Caco-2 (cell line): ENCODE results near the gene DYNC1LI2. TPM values are rescaled to one million over a fixed set of nuclear protein-coding genes. Genes with fewer than 3 reads are reported as not detected.
A peak's percentile ranks its signal among the peaks of the same experiment; 100 is the strongest.

Experiments used
- BruUV-seq: library from RNA; stranded (reverse); fragments of 400-500 nt; replicated peaks from 2 replicates; lab custom pipeline; 2021; lab: Mats Ljungman, UMichigan
- CTCF ChIA-PET: fragments of 300-600 bp; sonication (Branson Sonifier 250); formaldehyde crosslinking; loops from one replicate; lab custom pipeline; 2022; ENCODE audit warnings: antibody characterized with exemption; lab: Charles Lee
- POLR2A ChIA-PET: fragments of 300-600 bp; sonication (Branson Sonifier 250); formaldehyde crosslinking; loops from one replicate; lab custom pipeline; 2022; ENCODE audit warnings: antibody characterized with exemption; lab: Charles Lee
- DNase-seq, 2 experiments: peaks; one replicate each; pipeline versions ENCODE4 v3.0.0 to v3.0.0-alpha.2; 2020 to 2022
- H3K27me3 ChIP-seq: replicated peaks from 2 replicates; pipeline ENCODE4 v1.6.0; 2011; ENCODE audit warnings: low read length; ENCODE audit not compliant: control insufficient read depth, insufficient read depth
- H3K36me3 ChIP-seq: 2 replicates; pipeline ENCODE4 v1.5.1; 2011; ENCODE audit warnings: low read length; ENCODE audit not compliant: control insufficient read depth, insufficient read depth
- H3K4me1 ChIP-seq: fragments of 250-450 bp; sonication (Bioruptor Pico); 2 replicates; pipeline ENCODE4 v1.5.1; 2020; ENCODE audit warnings: mild to moderate bottlenecking
- H3K4me3 ChIP-seq: 2 replicates; pipeline ENCODE4 v1.5.1; 2011; ENCODE audit warnings: low read depth, mild to moderate bottlenecking, control low read depth, low read length
- H3K9me3 ChIP-seq: fragments of 250-450 bp; sonication (Bioruptor Pico); 2 replicates; pipeline ENCODE4 v1.5.1; 2020; ENCODE audit warnings: mild to moderate bottlenecking, moderate library complexity
- H3K27ac Mint-ChIP-seq: one replicate; pipeline ENCODE4 v1.8.0; 2022; ENCODE audit warnings: mixed read lengths; ENCODE audit not compliant: unreplicated experiment
- H3K27me3 Mint-ChIP-seq: one replicate; pipeline ENCODE4 v1.8.0; 2022; ENCODE audit warnings: mixed read lengths; ENCODE audit not compliant: insufficient read depth, unreplicated experiment
- H3K36me3 Mint-ChIP-seq: one replicate; pipeline ENCODE4 v1.8.0; 2022; ENCODE audit warnings: mild to moderate bottlenecking, mixed read lengths; ENCODE audit not compliant: insufficient read depth, unreplicated experiment
- H3K4me1 Mint-ChIP-seq: one replicate; pipeline ENCODE4 v1.8.0; 2022; ENCODE audit warnings: low read depth, mixed read lengths; ENCODE audit not compliant: unreplicated experiment
- H3K4me3 Mint-ChIP-seq: one replicate; pipeline ENCODE4 v1.8.0; 2022; ENCODE audit warnings: mild to moderate bottlenecking, moderate library complexity, mixed read lengths; ENCODE audit not compliant: unreplicated experiment
- H3K9me3 Mint-ChIP-seq: one replicate; pipeline ENCODE4 v1.8.0; 2022; ENCODE audit warnings: mixed read lengths; ENCODE audit not compliant: unreplicated experiment
- intact Hi-C: fragments of 100-400 bp; cut with micrococcal nuclease; formaldehyde crosslinking; loops from one replicate; pipeline ENCODE4 v1.10.0; 2022; ENCODE audit not compliant: unreplicated experiment
- total RNA-seq: library from RNA; stranded (reverse); gene quantifications from 2 replicates; pipeline ENCODE4 v1.2.3, GENCODE V29; 2022
- TF ChIP-seq, protein P1 (sequence below), 2 experiments: fragments of 200-600 bp in 1 of 2; IDR thresholded peaks; 1 replicate in 1 of 2; 2 replicates in 1 of 2; pipeline versions ENCODE4 v1.5.1 to v1.8.0; 2011 to 2022; ENCODE audit warnings: antibody characterized with exemption in 1 of 2, control low read depth in 1 of 2, inconsistent platforms in 1 of 2, low read depth in 1 of 2, low read length in 1 of 2, mild to moderate bottlenecking in 1 of 2, moderate library complexity in 1 of 2; ENCODE audit not compliant: insufficient read depth in 1 of 2, severe bottlenecking in 1 of 2, unreplicated experiment in 1 of 2

Gene DYNC1LI2
- total RNA-seq, 1 experiment from 2014 or later, result 180 TPM

DNA sequence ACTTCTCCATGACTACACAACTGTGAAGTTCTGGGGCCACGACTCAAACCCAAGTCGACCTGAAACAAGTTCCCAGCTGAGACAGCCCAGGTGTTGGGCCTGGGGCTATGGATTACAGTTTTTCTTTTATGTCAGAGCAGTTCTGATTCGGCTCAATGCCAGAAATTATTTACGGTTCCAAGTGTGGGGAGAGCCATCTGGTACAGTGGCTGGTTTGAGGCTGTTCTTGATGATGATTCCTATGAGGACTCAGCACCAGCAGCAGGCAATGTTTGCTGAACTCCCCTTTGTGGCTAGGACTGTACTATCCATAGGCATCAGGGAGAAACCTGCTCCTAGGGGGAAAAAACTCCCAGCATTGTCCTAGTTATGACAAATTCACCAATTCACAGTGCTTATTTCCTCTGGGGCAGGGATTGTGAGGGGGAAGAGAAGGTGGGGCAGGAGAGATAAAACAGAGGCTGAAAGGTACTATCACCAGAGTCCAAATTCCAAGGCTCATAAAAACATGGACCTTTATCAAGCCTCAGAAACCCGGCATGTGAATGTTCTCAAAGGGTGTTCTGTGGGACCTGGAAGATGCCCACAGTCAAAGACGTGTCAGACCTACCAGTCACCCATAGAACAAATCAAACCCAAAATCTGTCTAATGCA lies 36.6 kb downstream of the DYNC1LI2 start:
- peak; percentile 62 to 64 for DNase-seq
- Histone ChIP-seq H3K27me3 (no peaks in the 10 kb centered on the region), H3K4me1 (peaks cover 23% of the 10 kb centered on the region), H3K9me3 (no peaks in the 10 kb centered on the region; the same call in 1 of the 2 replicates), H3K4me3 (no peak overlapping the region), H3K36me3 (0 out of 2 replicates have a peak, but pooled peaks cover 1% of the 10 kb centered on the region)
- TF ChIP-seq, protein P1, sequence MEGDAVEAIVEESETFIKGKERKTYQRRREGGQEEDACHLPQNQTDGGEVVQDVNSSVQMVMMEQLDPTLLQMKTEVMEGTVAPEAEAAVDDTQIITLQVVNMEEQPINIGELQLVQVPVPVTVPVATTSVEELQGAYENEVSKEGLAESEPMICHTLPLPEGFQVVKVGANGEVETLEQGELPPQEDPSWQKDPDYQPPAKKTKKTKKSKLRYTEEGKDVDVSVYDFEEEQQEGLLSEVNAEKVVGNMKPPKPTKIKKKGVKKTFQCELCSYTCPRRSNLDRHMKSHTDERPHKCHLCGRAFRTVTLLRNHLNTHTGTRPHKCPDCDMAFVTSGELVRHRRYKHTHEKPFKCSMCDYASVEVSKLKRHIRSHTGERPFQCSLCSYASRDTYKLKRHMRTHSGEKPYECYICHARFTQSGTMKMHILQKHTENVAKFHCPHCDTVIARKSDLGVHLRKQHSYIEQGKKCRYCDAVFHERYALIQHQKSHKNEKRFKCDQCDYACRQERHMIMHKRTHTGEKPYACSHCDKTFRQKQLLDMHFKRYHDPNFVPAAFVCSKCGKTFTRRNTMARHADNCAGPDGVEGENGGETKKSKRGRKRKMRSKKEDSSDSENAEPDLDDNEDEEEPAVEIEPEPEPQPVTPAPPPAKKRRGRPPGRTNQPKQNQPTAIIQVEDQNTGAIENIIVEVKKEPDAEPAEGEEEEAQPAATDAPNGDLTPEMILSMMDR (IDR thresholded peaks at IDR 0.05; ENCODE audit: insufficient read depth in 1 of 2, low read depth in 1 of 2, low read length in 1 of 2, severe bottlenecking in 1 of 2, unreplicated experiment in 1 of 2), result no peak
- intact Hi-C loops, result loop anchor here (1.0 to 5.0 kb wide), 2 partner anchors 19 to 107 kb away; no protein-coding TSS in a partner anchor
- ChIA-PET POLR2A (interaction anchor here (0.6 kb wide), 1 partner anchor 24 kb away, joined by 6 read pairs; no protein-coding TSS in a partner anchor), CTCF (interaction anchor here (0.6 to 1.1 kb wide), 4 partner anchors 25 to 160 kb away, joined by 3 to 6 read pairs (median 4); no protein-coding TSS in a partner anchor)
- peaks cover 67% of the 10 kb centered on the region for H3K36me3 Mint-ChIP-seq
- no TSS peak for BruUV-seq
- peak overlapping the region; percentile 10 for H3K4me3 Mint-ChIP-seq
- H3K27me3 Mint-ChIP-seq, result no peaks in the 10 kb centered on the region
- peaks cover 10% of the 10 kb centered on the region for H3K4me1 Mint-ChIP-seq
- no peaks in the 10 kb centered on the region for H3K9me3 Mint-ChIP-seq
- peak overlapping the region; percentile 68 for H3K27ac Mint-ChIP-seq

DNA sequence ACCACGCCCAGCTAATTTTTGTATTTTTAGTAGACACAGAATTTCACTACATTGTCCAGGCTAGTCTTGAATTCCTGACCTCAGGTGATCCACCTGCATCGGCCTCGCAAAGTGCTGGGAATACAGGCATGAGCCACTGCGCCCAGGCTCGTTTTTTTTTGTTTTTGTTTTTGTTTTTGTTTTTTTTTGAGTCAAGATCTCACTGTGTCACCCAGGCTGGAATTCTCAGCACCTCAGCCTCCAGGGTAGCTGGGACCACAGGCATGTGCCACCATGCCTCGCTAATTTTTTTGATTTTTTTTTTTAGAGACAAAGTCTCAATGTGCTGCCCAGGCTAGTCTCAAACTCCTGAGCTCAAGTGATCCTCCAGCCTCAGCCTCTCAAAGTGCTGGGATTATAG lies 37.3 kb downstream of the DYNC1LI2 start:
- H3K27ac Mint-ChIP-seq, result peak overlapping the region; percentile 68
- POLR2A ChIA-PET, result interaction anchor here (0.6 kb wide), 1 partner anchor 23 kb away, joined by 6 read pairs; no protein-coding TSS in a partner anchor
- Histone ChIP-seq H3K4me3 (no peak overlapping the region), H3K27me3 (no peaks in the 10 kb centered on the region), H3K9me3 (no peaks in the 10 kb centered on the region; the same call in 1 of the 2 replicates), H3K36me3 (0 out of 2 replicates have a peak, but pooled peaks cover 1% of the 10 kb centered on the region), H3K4me1 (peaks cover 23% of the 10 kb centered on the region)
- H3K27me3 Mint-ChIP-seq, result no peaks in the 10 kb centered on the region
- CTCF ChIA-PET, result interaction anchor here (0.6 to 1.3 kb wide), 6 partner anchors 17 to 161 kb away, joined by 3 to 6 read pairs (median 4); no protein-coding TSS in a partner anchor
- peaks cover 10% of the 10 kb centered on the region for H3K4me1 Mint-ChIP-seq
- peak overlapping the region; percentile 10 for H3K4me3 Mint-ChIP-seq
- H3K36me3 Mint-ChIP-seq, result peaks cover 62% of the 10 kb centered on the region
- intact Hi-C loops, result no loop called here
- BruUV-seq, result no TSS peak
- no peaks in the 10 kb centered on the region for H3K9me3 Mint-ChIP-seq
- TF ChIP-seq, protein P1 (IDR thresholded peaks at IDR 0.05; ENCODE audit: insufficient read depth in 1 of 2, low read depth in 1 of 2, low read length in 1 of 2, severe bottlenecking in 1 of 2, unreplicated experiment in 1 of 2), result no peak
- DNase-seq, result no peak

DNA sequence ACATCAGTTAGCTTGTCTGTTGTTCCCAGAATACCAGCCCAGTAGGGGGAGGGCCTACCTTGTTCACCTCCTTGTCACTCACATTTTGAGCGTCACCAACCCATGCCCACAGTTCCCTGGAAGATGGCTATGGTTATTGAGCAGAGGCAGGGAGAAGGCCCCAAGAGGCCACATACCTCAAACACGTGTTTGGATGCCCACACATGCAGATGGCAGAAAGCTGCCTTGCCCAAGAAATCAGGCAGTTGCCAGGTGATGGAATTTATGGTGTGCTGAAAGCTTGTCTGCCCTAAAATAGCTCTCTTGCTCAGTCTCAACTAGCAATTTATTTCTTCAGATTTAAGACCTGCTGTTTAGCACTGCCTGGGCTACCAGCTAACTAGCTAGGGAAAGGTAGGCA lies 38.3 kb downstream of the DYNC1LI2 start:
- no TSS peak for BruUV-seq
- intact Hi-C loops, result no loop called here
- POLR2A ChIA-PET, result no interaction called here

More for the DNA sequence above, 38.3 kb downstream of the DYNC1LI2 start:
- H3K9me3 ChIP-seq, result no peaks in the 10 kb centered on the region; the same call in 1 of the 2 replicates
- H3K27ac Mint-ChIP-seq, result no peak overlapping the region
- 0 out of 2 replicates have a peak, but pooled peaks cover 1% of the 10 kb centered on the region for H3K36me3 ChIP-seq
- H3K27me3 ChIP-seq, result no peaks in the 10 kb centered on the region
- H3K4me3 Mint-ChIP-seq, result no peak overlapping the region
- CTCF ChIA-PET, result interaction anchor here (1.0 to 1.3 kb wide), 2 partner anchors 16 to 155 kb away, joined by 3 to 4 read pairs; no protein-coding TSS in a partner anchor
- peaks cover 23% of the 10 kb centered on the region for H3K4me1 ChIP-seq
- H3K4me3 ChIP-seq, result no peak overlapping the region
- no peak for DNase-seq
- no peaks in the 10 kb centered on the region for H3K9me3 Mint-ChIP-seq
- TF ChIP-seq, protein P1 (IDR thresholded peaks at IDR 0.05; ENCODE audit: insufficient read depth in 1 of 2, low read depth in 1 of 2, low read length in 1 of 2, severe bottlenecking in 1 of 2, unreplicated experiment in 1 of 2), result no peak
- peaks cover 10% of the 10 kb centered on the region for H3K4me1 Mint-ChIP-seq
- H3K27me3 Mint-ChIP-seq, result no peaks in the 10 kb centered on the region
- H3K36me3 Mint-ChIP-seq, result peaks cover 55% of the 10 kb centered on the region
